HFF-Myc (cell line): ENCODE data around the gene TENT5A.

ENCODE experiments used
- DNase-seq: peaks from one replicate; pipeline ENCODE4 v3.0.0-alpha.2; 2011; ENCODE audit warnings: low read depth; ENCODE audit errors: extremely low read depth
- H3K4me3 ChIP-seq: replicated peaks from 2 replicates; pipeline ENCODE4 v1.5.1; 2011; ENCODE audit warnings: low read depth, mild to moderate bottlenecking, control low read depth, low read length
- TF ChIP-seq, protein P1 (sequence below): IDR thresholded peaks from 2 replicates; pipeline ENCODE4 v1.5.1; 2012; ENCODE audit warnings: mild to moderate bottlenecking, low read depth, low read length, control low read depth; ENCODE audit errors: missing control alignments

Gene TENT5A

GRCh38 chr6:81713205-81713604 lies 39.3 kb downstream of the TENT5A start:
- TF ChIP-seq, protein P1, sequence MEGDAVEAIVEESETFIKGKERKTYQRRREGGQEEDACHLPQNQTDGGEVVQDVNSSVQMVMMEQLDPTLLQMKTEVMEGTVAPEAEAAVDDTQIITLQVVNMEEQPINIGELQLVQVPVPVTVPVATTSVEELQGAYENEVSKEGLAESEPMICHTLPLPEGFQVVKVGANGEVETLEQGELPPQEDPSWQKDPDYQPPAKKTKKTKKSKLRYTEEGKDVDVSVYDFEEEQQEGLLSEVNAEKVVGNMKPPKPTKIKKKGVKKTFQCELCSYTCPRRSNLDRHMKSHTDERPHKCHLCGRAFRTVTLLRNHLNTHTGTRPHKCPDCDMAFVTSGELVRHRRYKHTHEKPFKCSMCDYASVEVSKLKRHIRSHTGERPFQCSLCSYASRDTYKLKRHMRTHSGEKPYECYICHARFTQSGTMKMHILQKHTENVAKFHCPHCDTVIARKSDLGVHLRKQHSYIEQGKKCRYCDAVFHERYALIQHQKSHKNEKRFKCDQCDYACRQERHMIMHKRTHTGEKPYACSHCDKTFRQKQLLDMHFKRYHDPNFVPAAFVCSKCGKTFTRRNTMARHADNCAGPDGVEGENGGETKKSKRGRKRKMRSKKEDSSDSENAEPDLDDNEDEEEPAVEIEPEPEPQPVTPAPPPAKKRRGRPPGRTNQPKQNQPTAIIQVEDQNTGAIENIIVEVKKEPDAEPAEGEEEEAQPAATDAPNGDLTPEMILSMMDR = no peak
- DNase-seq = no peak
- no peak overlapping the region for H3K4me3 ChIP-seq

DNA sequence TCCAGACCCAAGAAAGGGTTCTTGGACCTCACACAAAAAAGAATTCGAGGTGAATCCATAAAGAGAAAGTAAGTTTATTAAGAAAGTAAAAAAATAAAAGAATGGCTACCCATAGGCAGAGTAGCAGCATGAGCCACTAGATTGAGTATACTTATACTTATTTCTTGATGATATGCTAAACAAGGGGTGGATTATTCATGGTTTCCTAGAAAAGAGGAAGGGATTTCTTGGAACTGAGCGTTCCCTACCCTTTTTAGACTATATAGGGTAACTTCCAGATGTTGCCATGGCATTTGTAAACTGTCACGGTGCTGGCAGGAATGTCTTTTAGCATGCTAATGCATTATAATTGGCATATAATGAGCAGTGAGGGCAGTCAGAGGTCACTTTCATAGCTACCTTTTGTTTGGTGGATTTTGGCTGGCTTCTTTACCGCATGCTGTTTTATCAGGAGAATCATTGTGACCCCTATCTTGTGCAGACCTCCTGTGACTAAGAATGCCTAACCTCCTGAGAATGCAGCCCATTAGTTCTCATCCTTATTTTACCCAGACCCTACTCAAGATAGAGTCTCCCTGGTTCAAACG lies 44.3 kb downstream of the TENT5A start:
- H3K4me3 ChIP-seq = no peak overlapping the region
- TF ChIP-seq, protein P1 = no peak
- no peak for DNase-seq

- no peak overlapping the region for H3K4me3 ChIP-seq
- no peak for DNase-seq
- TF ChIP-seq, protein P1 = no peak
Observed at GRCh38 chr6:81704700-81705099, 47.8 kb downstream of the TENT5A start.

DNA sequence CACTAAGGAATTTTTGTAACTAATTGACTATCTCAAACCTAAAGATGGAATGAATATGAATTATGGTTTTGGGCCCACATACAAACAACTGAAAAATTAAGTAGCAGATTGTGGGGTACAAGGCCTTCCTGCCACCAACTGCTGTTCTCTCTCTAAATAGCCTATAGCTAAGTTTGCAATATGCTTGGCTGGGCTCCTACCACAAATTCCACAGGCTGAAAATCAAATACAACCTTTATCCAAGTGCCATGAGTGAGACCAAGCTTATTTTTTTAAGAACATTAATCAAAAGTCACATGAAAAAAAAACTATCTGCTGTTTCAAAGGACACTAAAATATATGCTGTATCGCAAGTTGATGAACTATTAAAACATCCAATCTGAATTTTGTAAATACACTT lies 52.1 kb downstream of the TENT5A start:
- H3K4me3 ChIP-seq = no peak overlapping the region
- TF ChIP-seq, protein P1 = no peak
- no peak for DNase-seq

GRCh38 chr6:81697559-81697958 lies 54.9 kb downstream of the TENT5A start:
- TF ChIP-seq, protein P1 = no peak
- H3K4me3 ChIP-seq = no peak overlapping the region
- DNase-seq = no peak

DNA sequence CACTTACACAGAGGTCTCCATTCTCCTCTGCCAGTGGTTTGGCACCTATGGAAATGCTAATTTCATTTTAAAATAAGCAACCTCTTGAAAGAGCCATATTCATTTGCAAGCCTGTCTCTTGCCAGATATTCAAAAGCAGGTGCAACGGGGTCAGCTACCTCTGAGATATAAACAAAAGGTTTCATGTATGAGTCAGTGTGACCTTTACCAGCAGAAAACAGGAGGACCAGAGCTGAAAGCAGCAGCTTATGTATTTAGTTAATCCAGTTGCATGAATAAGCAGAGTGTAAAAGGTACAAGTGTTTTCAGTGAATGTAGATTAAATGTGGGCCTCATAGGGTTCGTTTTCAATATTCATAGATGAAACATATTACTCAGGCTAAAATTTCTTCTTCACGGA lies 56.0 kb downstream of the TENT5A start:
- H3K4me3 ChIP-seq = no peak overlapping the region
- no peak for DNase-seq
- TF ChIP-seq, protein P1 = no peak
